Activated CD8-positive, alpha-beta memory T cell treated with anti-CD3 and anti-CD28 coated beads, Interleukin-2, amount 10 ng/mL, durations not matched to agents 7 days and 5 days (primary cell): Measurements from ENCODE around the gene STARD8. TPM values are rescaled to one million over a fixed set of nuclear protein-coding genes. Genes with fewer than 3 reads are reported as not detected.
"Not testable (repeated sequence)": the region's sequence is repeated elsewhere in the genome, so short reads cannot be mapped to it uniquely, and the experiment has no call there.

Source experiments
- ATAC-seq: fragments of 150-1000 bp; cut with Tn5 transposase; one replicate; pipeline ENCODE4 v1.10.0; 2021; ENCODE audit warnings: moderate library complexity
- CTCF ChIA-PET: fragments of 350-600 bp; sonication (Branson Sonifier 250); formaldehyde crosslinking; loops from one replicate; lab custom pipeline; 2021; ENCODE audit warnings: antibody characterized with exemption; lab: Charles Lee
- DNase-seq: peaks from one replicate; pipeline ENCODE4 v3.0.0-alpha.2; 2020
- H3K27ac Mint-ChIP-seq: one replicate; pipeline ENCODE4 v1.8.0; 2021; ENCODE audit warnings: mild to moderate bottlenecking, mixed read lengths
- H3K27me3 Mint-ChIP-seq: one replicate; pipeline ENCODE4 v1.8.0; 2021; ENCODE audit warnings: mixed read lengths
- H3K36me3 Mint-ChIP-seq: one replicate; pipeline ENCODE4 v1.8.0; 2021; ENCODE audit warnings: mild to moderate bottlenecking, mixed read lengths
- H3K4me1 Mint-ChIP-seq: one replicate; pipeline ENCODE4 v1.8.0; 2021; ENCODE audit warnings: mixed read lengths
- H3K4me3 Mint-ChIP-seq: one replicate; pipeline ENCODE4 v1.8.0; 2021; ENCODE audit warnings: mild to moderate bottlenecking, moderate library complexity, mixed read lengths
- H3K9me3 Mint-ChIP-seq: one replicate; pipeline ENCODE4 v1.8.0; 2022; ENCODE audit warnings: low read depth, mixed read lengths
- total RNA-seq, 2 experiments: library from RNA; stranded (reverse); gene quantifications; one replicate each; pipeline ENCODE4 v1.2.3, GENCODE V29; 2021

The STARD8 gene
- total RNA-seq, 2 experiments from 2014 or later, result 0.64 to 2.3 TPM

GRCh38 chrX:68732906-68733493 lies 85.5 kb downstream of the STARD8 start:
- DNase-seq, result peak; percentile 70
- peak; percentile 75 for ATAC-seq
- H3K4me3 Mint-ChIP-seq, result no peak overlapping the region
- no peaks in the 10 kb centered on the region for H3K36me3 Mint-ChIP-seq
- H3K27me3 Mint-ChIP-seq, result peaks cover 2% of the 10 kb centered on the region
- H3K9me3 Mint-ChIP-seq, result no peaks in the 10 kb centered on the region
- CTCF ChIA-PET, result interaction anchor here (0.5 to 2.0 kb wide), 9 partner anchors 8 to 552 kb away, joined by 3 to 7 read pairs (median 4); no protein-coding TSS in a partner anchor
- H3K27ac Mint-ChIP-seq, result no peak overlapping the region
- no peaks in the 10 kb centered on the region for H3K4me1 Mint-ChIP-seq

DNA sequence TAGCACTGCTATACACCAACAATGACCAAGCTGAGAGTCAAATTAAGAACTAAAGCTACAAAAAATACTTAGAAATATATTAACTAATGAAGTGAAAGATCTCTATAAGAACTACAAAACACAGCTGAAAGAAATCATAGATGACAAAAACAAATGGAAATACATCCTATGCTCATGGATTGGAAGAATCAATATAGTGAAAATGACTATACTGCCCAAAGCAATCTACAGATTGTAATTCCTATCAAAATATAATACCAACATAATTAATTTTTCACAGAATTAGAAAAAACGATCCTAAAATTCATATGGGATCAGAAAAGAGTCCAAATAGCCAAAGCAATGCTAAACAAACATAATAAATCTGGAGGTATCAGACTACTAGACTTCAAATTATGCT lies 87.8 kb downstream of the STARD8 start:
- CTCF ChIA-PET, result no interaction called here
- Mint-ChIP-seq H3K27me3 (no peaks in the 10 kb centered on the region), H3K4me3 (no peak overlapping the region), H3K27ac (no peak overlapping the region), H3K9me3 (no peaks in the 10 kb centered on the region), H3K36me3 (no peaks in the 10 kb centered on the region), H3K4me1 (no peaks in the 10 kb centered on the region)
- ATAC-seq (no peak), DNase-seq (no peak)

- H3K27me3 Mint-ChIP-seq, ATAC-seq, H3K36me3 Mint-ChIP-seq, H3K4me3 Mint-ChIP-seq, H3K27ac Mint-ChIP-seq, DNase-seq, CTCF ChIA-PET, H3K4me1 Mint-ChIP-seq, H3K9me3 Mint-ChIP-seq: not testable (repeated sequence)
Measured at GRCh38 chrX:68741864-68742263, 94.4 kb downstream of the STARD8 start.

DNA sequence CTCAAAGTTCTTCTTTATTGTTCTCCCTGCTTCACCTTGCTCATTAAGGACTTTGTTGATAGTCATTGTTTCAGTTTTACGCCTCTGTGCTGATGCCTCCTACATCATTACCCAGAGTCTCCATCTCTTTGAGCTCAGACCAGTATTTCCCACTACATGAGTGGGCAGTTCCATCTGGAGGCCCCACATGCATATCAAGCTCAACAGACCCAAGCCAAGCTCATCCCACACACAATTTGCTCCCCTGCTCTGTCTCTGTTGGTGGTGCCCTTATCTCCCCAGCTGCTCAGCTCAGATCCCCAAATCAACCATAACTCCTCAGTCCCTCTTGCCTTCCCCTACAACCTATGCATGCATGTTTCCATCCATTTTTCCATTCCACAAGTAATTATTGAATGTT lies 96.3 kb downstream of the STARD8 start:
- H3K36me3 Mint-ChIP-seq, result no peaks in the 10 kb centered on the region
- CTCF ChIA-PET, result interaction anchor here (2.0 kb wide), 1 partner anchor 11 kb away, joined by 7 read pairs; no protein-coding TSS in a partner anchor
- ATAC-seq (no peak), DNase-seq (no peak)
- H3K27ac Mint-ChIP-seq, result no peak overlapping the region
- no peaks in the 10 kb centered on the region for H3K4me1 Mint-ChIP-seq
- H3K27me3 Mint-ChIP-seq, result no peaks in the 10 kb centered on the region
- no peak overlapping the region for H3K4me3 Mint-ChIP-seq
- H3K9me3 Mint-ChIP-seq, result no peaks in the 10 kb centered on the region

GRCh38 chrX:68746988-68747387 lies 99.5 kb downstream of the STARD8 start:
- Mint-ChIP-seq H3K9me3 (no peaks in the 10 kb centered on the region), H3K36me3 (no peaks in the 10 kb centered on the region), H3K4me3 (no peak overlapping the region), H3K27me3 (no peaks in the 10 kb centered on the region), H3K4me1 (peaks cover 4% of the 10 kb centered on the region), H3K27ac (no peak overlapping the region)
- no peak for ATAC-seq
- CTCF ChIA-PET, result no interaction called here
- no peak for DNase-seq

GRCh38 chrX:68748030-68748429 lies 100.6 kb downstream of the STARD8 start:
- Mint-ChIP-seq H3K27me3 (no peaks in the 10 kb centered on the region), H3K9me3 (no peaks in the 10 kb centered on the region), H3K27ac (no peak overlapping the region), H3K4me3 (no peak overlapping the region), H3K4me1 (peaks cover 4% of the 10 kb centered on the region), H3K36me3 (no peaks in the 10 kb centered on the region)
- DNase-seq (no peak), ATAC-seq (no peak)
- CTCF ChIA-PET, result no interaction called here

DNA sequence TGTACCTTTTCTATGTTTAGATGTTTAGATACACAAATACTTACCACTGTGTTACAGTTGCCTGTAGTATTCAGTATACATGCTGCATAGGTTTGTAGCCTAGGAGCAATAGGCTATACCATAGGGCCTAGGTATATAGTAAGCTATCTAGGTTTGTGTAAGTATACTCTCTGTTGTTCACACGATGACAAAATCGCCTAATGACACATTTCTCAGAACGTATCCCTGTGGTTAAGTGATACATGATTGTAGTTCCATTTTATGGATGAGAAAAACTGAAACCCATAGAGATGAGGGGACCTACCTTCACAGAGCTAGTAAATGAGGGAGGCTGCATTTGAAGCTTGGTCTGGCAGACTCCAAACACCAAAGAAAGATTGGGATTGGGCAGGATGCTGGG lies 102.0 kb downstream of the STARD8 start:
- Mint-ChIP-seq H3K4me1 (peaks cover 4% of the 10 kb centered on the region), H3K9me3 (no peaks in the 10 kb centered on the region), H3K27me3 (no peaks in the 10 kb centered on the region), H3K36me3 (no peaks in the 10 kb centered on the region), H3K27ac (no peak overlapping the region), H3K4me3 (no peak overlapping the region)
- CTCF ChIA-PET, result interaction anchor here (0.5 to 2.1 kb wide), 2 partner anchors 30 to 730 kb away, joined by 3 to 5 read pairs; no protein-coding TSS in a partner anchor
- DNase-seq (no peak), ATAC-seq (no peak)

DNA sequence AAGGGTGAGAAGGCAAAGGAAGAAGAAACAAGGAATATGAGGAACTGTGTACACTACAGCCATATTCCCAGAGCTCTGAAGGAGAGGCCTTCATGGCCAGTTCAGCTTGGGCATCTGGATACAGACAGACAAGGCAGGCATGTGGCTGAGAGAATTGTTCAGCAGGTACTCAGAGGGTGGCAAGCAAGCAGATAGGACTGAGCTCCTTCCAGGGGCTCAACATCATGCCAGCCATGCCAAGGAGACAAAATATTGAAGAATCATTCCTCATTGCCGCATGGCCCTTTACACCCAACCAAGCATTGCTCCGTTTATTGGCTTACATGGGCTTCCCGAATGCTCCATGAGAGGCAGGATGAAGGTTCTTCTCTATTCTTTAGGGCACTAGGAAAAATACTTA lies 102.8 kb downstream of the STARD8 start:
- DNase-seq, result no peak
- Mint-ChIP-seq H3K4me3 (no peak overlapping the region), H3K27me3 (no peaks in the 10 kb centered on the region), H3K36me3 (no peaks in the 10 kb centered on the region), H3K4me1 (peaks cover 4% of the 10 kb centered on the region), H3K9me3 (no peaks in the 10 kb centered on the region), H3K27ac (no peak overlapping the region)
- CTCF ChIA-PET, result interaction anchor here (2.1 kb wide), 1 partner anchor 31 kb away, joined by 5 read pairs; no protein-coding TSS in a partner anchor
- no peak for ATAC-seq

DNA sequence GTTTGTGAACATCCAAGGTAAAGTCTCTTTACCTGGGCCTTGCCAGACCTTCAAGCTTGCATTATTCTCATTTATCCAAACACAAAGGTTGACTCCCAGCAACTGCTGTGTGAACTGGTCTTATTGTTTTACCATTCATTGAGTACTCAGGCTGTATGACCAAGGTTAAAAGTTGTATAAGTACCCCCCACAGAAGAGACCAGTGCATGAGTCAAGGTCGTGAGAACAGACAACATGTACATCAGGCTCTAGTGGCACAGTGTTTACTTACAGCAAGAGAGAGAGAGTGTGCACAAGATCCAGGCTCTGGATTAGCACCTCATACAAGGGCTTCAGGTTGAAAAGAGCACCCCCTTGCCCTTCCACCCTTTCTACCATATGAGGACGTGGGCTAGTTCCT lies 103.9 kb downstream of the STARD8 start:
- Mint-ChIP-seq H3K9me3 (no peaks in the 10 kb centered on the region), H3K4me1 (peaks cover 4% of the 10 kb centered on the region), H3K27me3 (no peaks in the 10 kb centered on the region), H3K27ac (no peak overlapping the region), H3K4me3 (no peak overlapping the region), H3K36me3 (no peaks in the 10 kb centered on the region)
- CTCF ChIA-PET, result no interaction called here
- DNase-seq (no peak), ATAC-seq (no peak)

DNA sequence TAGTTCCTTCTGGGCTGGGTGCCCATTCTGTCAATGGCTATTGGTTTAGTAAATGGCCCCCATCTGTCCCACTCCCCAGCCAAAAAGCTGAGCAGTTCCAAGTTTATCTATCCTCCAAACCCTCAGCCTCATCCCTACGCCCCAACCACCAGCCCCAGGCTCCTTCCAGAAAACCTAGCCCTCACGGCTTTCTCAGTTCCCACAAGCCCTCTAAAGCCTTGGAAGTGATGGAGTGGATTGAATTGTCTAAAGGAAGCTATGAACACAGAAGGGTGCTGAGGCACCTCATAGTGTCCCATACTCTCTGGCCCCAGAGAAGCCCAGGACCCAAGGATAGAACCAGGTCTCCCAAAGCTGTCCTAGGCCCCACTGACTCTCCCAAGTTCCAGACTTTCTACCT lies 105.8 kb downstream of the STARD8 start:
- Mint-ChIP-seq H3K4me3 (no peak overlapping the region), H3K27me3 (no peaks in the 10 kb centered on the region), H3K36me3 (no peaks in the 10 kb centered on the region), H3K9me3 (no peaks in the 10 kb centered on the region), H3K4me1 (peaks cover 4% of the 10 kb centered on the region), H3K27ac (no peak overlapping the region)
- DNase-seq (no peak), ATAC-seq (no peak)
- CTCF ChIA-PET, result no interaction called here

GRCh38 chrX:68754406-68754805 lies 106.9 kb downstream of the STARD8 start:
- Mint-ChIP-seq H3K9me3 (no peaks in the 10 kb centered on the region), H3K27ac (no peak overlapping the region), H3K36me3 (no peaks in the 10 kb centered on the region), H3K4me3 (no peak overlapping the region), H3K4me1 (peaks cover 3% of the 10 kb centered on the region), H3K27me3 (no peaks in the 10 kb centered on the region)
- DNase-seq (no peak), ATAC-seq (no peak)
- CTCF ChIA-PET, result no interaction called here

DNA sequence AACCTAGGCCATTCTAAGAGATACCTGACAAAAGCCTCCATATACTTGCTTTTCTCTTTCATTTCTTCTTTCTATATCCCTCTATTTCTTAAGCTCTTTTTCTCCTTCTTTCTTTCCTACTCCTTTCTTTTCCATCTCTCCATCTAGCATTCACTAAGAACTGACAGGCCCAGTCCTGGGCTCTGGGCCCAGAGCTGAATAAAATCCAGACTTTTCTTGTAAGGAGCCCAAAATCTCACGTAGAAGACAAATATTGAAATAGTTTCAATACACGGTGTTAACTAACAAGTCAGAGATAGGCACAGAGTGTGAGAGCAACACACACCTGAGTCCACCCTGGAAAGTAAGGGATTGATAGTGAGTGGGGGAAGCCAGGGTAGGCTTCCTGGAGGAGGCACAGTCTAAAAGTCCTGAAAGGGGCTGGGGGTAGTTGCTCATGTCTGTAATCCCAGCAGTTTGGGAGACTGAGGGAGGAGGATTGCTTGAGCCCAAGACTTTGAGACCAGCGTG lies 108.2 kb downstream of the STARD8 start:
- H3K36me3 Mint-ChIP-seq, result no peaks in the 10 kb centered on the region
- no peaks in the 10 kb centered on the region for H3K4me1 Mint-ChIP-seq
- no peaks in the 10 kb centered on the region for H3K9me3 Mint-ChIP-seq
- ATAC-seq (no peak), DNase-seq (no peak)
- no peaks in the 10 kb centered on the region for H3K27me3 Mint-ChIP-seq
- CTCF ChIA-PET, result no interaction called here
- H3K4me3 Mint-ChIP-seq, result no peak overlapping the region
- no peak overlapping the region for H3K27ac Mint-ChIP-seq

DNA sequence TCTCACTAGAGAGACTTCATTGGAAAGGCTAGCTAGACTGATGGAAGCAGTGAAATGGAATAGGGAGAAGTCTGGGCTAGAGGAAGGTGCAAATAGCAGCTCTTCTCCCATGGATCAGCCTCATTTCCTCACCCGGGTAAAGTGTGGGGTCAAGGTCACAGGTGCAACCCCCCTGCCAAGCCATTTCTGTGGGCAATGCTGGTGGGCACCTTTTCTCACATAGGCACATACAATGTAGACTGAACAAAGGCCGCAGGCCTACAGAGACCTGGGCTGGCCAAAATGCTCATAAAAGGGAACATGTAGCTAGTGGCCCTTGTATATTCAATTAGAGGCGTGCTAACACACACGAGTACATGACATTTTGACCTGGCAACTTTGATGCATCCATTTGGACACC lies 109.9 kb downstream of the STARD8 start:
- no peak overlapping the region for H3K27ac Mint-ChIP-seq
- H3K4me1 Mint-ChIP-seq, result no peaks in the 10 kb centered on the region
- H3K27me3 Mint-ChIP-seq, result no peaks in the 10 kb centered on the region
- H3K9me3 Mint-ChIP-seq, result no peaks in the 10 kb centered on the region
- DNase-seq (no peak), ATAC-seq (no peak)
- no peak overlapping the region for H3K4me3 Mint-ChIP-seq
- CTCF ChIA-PET, result no interaction called here
- H3K36me3 Mint-ChIP-seq, result no peaks in the 10 kb centered on the region

DNA sequence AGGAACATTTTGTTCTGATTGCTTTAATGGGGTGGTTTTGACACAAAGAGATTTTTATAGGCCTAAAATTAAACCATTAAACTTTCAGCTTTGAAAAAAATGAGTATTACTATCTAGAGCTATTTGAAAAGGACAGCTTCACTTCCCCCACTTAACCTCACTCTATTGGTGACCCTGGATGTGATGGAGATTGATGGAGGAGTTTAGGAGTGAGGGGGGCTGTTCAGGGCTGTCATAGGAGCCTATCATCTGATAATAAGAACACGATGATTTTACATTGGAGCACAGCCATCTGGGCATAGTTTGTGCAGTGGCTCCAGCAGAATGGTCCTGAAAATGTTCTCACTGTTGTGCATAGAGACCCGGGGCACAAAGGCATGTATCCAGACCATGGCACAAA lies 110.3 kb downstream of the STARD8 start:
- CTCF ChIA-PET, result no interaction called here
- Mint-ChIP-seq H3K27ac (no peak overlapping the region), H3K4me3 (no peak overlapping the region), H3K4me1 (no peaks in the 10 kb centered on the region), H3K9me3 (no peaks in the 10 kb centered on the region), H3K36me3 (no peaks in the 10 kb centered on the region), H3K27me3 (no peaks in the 10 kb centered on the region)
- no peak for ATAC-seq
- no peak for DNase-seq
